Left lung (tissue), 10 donors: ENCODE results near the gene BRPF1. TPM values are rescaled to one million over a fixed set of nuclear protein-coding genes. Genes with fewer than 3 reads are reported as not detected.
A peak's percentile ranks its signal among the peaks of the same experiment; 100 is the strongest.

Source experiments
- ATAC-seq: fragments of 200-7000 bp; cut with Tn5 transposase; one replicate; pipeline ENCODE4 v1.9.1; 2020; ENCODE audit warnings: moderate library complexity
- DNase-seq, 4 donors: peaks; one replicate each; pipeline ENCODE4 v3.0.0-alpha.2; 2013 to 2020
- H3K27ac ChIP-seq, 2 donors: fragments of 200-600 bp; sonication (generic) in 1 of 2; one replicate each; pipeline versions ENCODE4 v1.5.0 to v1.8.0; 2020 to 2021
- H3K27me3 ChIP-seq, 2 donors: fragments of 200-600 bp; sonication (generic) in 1 of 2; one replicate each; pipeline versions ENCODE4 v1.5.0 to v1.8.0; 2020 to 2021
- H3K36me3 ChIP-seq, 2 donors: fragments of 200-600 bp; sonication (generic) in 1 of 2; one replicate each; pipeline versions ENCODE4 v1.5.0 to v1.8.0; 2020 to 2021
- H3K4me1 ChIP-seq, 2 donors: fragments of 200-600 bp; one replicate each; pipeline ENCODE4 v1.8.0; 2021
- H3K4me3 ChIP-seq, 2 donors: fragments of 200-600 bp; sonication (generic) in 1 of 2; one replicate each; pipeline versions ENCODE4 v1.5.0 to v1.8.0; 2020 to 2021; ENCODE audit warnings: mild to moderate bottlenecking in 1 of 2
- H3K9me3 ChIP-seq, 2 donors: fragments of 200-600 bp; sonication (generic) in 1 of 2; one replicate each; pipeline versions ENCODE4 v1.5.0 to v1.8.0; 2020 to 2021
- intact Hi-C, 2 donors: fragments of 100-400 bp; cut with DNase I; formaldehyde crosslinking; loops; one replicate each; pipeline versions ENCODE4 v1.11.2 to v1.14.2; 2022
- polyA plus RNA-seq, 6 donors: library from polyadenylated mRNA; unstranded; fragments of 120-200 nt; gene quantifications; one replicate each; pipeline ENCODE4 v1.2.1, GENCODE V29; 2013; ENCODE audit not compliant: insufficient read length in 6 of 6
- total RNA-seq, 2 donors: library from RNA; stranded (reverse); fragmentation: NEBNext Ultra II Directional; extraction: Animal tissue kit (Norgen Biotek cat#: 25700); gene quantifications; one replicate each; pipeline ENCODE4 v1.2.1, GENCODE V29; 2021
- TF ChIP-seq, protein P1 (sequence below), 2 donors: fragments of 200-600 bp; sonication (generic) in 1 of 2; IDR thresholded peaks; one replicate each; pipeline versions ENCODE4 v1.5.0 to v1.8.0; 2021; ENCODE audit warnings: antibody characterized with exemption in 2 of 2
- donor health status: DM: no; HTN: yes; CAD: no.
- donor health status: DM: no; HTN: no; CAD: no.

BRPF1 gene
- total and polyA plus RNA-seq, 8 donors, result 15.2 to 24.1 (median 21.9) TPM

DNA sequence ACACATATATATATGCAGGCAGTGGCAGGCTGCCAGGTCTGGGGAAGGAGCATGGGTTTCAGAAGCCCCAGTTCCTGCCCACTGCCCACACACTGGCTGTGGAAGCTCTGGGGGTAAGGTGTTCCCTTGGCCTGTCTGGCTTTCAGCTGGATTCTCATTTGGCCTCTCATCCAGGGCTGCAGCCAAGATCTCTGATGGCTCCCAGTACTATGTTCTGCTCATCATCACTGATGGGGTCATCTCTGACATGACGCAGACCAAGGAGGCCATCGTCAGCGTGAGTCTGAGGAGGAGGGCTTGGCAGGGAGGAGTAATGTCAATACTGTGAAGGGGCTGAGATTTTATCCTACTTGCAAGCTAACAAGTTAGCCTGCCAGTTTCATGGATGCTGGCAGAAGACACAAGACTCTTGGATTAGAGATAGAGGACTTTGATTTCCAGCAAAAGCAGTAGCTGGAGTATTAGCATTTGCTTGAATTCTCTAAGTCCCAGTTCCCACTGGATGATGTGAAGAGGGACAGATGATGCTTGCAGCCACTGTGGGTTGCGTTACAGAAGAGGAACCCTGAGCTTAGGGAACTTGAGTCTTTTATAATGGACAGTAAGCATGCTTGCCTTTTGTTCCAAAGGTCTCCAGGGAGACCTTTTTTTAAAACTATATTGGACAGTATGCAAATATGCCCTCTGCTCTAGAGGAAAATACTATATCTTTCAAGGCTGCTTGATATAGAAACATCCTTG, 5.6 kb upstream of the BRPF1 start:
- no peaks in the 10 kb centered on the region for H3K27me3 ChIP-seq
- H3K36me3 ChIP-seq, result no peaks in the 10 kb centered on the region
- TF ChIP-seq, protein P1, sequence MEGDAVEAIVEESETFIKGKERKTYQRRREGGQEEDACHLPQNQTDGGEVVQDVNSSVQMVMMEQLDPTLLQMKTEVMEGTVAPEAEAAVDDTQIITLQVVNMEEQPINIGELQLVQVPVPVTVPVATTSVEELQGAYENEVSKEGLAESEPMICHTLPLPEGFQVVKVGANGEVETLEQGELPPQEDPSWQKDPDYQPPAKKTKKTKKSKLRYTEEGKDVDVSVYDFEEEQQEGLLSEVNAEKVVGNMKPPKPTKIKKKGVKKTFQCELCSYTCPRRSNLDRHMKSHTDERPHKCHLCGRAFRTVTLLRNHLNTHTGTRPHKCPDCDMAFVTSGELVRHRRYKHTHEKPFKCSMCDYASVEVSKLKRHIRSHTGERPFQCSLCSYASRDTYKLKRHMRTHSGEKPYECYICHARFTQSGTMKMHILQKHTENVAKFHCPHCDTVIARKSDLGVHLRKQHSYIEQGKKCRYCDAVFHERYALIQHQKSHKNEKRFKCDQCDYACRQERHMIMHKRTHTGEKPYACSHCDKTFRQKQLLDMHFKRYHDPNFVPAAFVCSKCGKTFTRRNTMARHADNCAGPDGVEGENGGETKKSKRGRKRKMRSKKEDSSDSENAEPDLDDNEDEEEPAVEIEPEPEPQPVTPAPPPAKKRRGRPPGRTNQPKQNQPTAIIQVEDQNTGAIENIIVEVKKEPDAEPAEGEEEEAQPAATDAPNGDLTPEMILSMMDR (IDR thresholded peaks at IDR 0.05), result no peak
- H3K4me1 ChIP-seq, result peaks cover 0 to 8% of the 10 kb centered on the region in 2 donors
- no peaks in the 10 kb centered on the region for H3K9me3 ChIP-seq
- no peak for ATAC-seq
- no peak overlapping the region for H3K27ac ChIP-seq
- intact Hi-C loops, result no loop called here
- DNase-seq, result no peak
- H3K4me3 ChIP-seq, result no peak overlapping the region

- no peak for DNase-seq
- TF ChIP-seq, protein P1 (IDR thresholded peaks at IDR 0.05), result no peak
- H3K36me3 ChIP-seq, result no peaks in the 10 kb centered on the region
- no peaks in the 10 kb centered on the region for H3K27me3 ChIP-seq
- no peaks in the 10 kb centered on the region for H3K9me3 ChIP-seq
- no peak overlapping the region for H3K27ac ChIP-seq
- ATAC-seq, result no peak
- H3K4me1 ChIP-seq, result peaks cover 0 to 8% of the 10 kb centered on the region in 2 donors
- intact Hi-C loops, result no loop called here
- H3K4me3 ChIP-seq, result no peak overlapping the region
Measured at GRCh38 chr3:9727041-9727595, 4.4 kb upstream of the BRPF1 start.

- H3K4me1 ChIP-seq, result peaks cover 3 to 14% of the 10 kb centered on the region in 2 donors
- no peaks in the 10 kb centered on the region for H3K27me3 ChIP-seq
- no peak overlapping the region for H3K4me3 ChIP-seq
- DNase-seq (no peak), ATAC-seq (no peak)
- TF ChIP-seq, protein P1 (IDR thresholded peaks at IDR 0.05), result no peak
- intact Hi-C loops, result no loop called here
- no peak overlapping the region for H3K27ac ChIP-seq
- H3K9me3 ChIP-seq, result no peaks in the 10 kb centered on the region
- no peaks in the 10 kb centered on the region for H3K36me3 ChIP-seq
Measured at GRCh38 chr3:9727743-9728142, 3.8 kb upstream of the BRPF1 start.

GRCh38 chr3:9729419-9729818, 2.1 kb upstream of the BRPF1 start:
- Histone ChIP-seq H3K36me3 (peaks cover 0 to 3% of the 10 kb centered on the region in 2 donors), H3K4me3 (no peak overlapping the region), H3K9me3 (no peaks in the 10 kb centered on the region), H3K4me1 (peaks cover 12 to 31% of the 10 kb centered on the region in 2 donors), H3K27ac (no peak overlapping the region), H3K27me3 (no peaks in the 10 kb centered on the region)
- intact Hi-C loops, result no loop called here
- TF ChIP-seq, protein P1 (IDR thresholded peaks at IDR 0.05), result no peak
- DNase-seq (no peak), ATAC-seq (no peak)

GRCh38 chr3:9730657-9731205, 804 bp upstream of the BRPF1 start:
- peak in 1 of 4 donors; percentile 88 for DNase-seq
- ATAC-seq, result peak; percentile 76
- no peaks in the 10 kb centered on the region for H3K27me3 ChIP-seq
- intact Hi-C loops, result no loop called here
- peak overlapping the region; percentile 42 to 99 for H3K4me3 ChIP-seq
- H3K27ac ChIP-seq, result peak overlapping the region; percentile 98
- TF ChIP-seq, protein P1 (IDR thresholded peaks at IDR 0.05), result no peak
- no peaks in the 10 kb centered on the region for H3K9me3 ChIP-seq
- peaks cover 12 to 44% of the 10 kb centered on the region in 2 donors for H3K4me1 ChIP-seq
- H3K36me3 ChIP-seq, result peaks cover 0 to 16% of the 10 kb centered on the region in 2 donors
